ENCODE data around the gene BARX2.
"Not testable (repeated sequence)": the region's sequence is repeated elsewhere in the genome, so short reads cannot be mapped to it uniquely, and the experiment has no call there.

BARX2 gene, protein sequence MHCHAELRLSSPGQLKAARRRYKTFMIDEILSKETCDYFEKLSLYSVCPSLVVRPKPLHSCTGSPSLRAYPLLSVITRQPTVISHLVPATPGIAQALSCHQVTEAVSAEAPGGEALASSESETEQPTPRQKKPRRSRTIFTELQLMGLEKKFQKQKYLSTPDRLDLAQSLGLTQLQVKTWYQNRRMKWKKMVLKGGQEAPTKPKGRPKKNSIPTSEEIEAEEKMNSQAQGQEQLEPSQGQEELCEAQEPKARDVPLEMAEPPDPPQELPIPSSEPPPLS

DNA sequence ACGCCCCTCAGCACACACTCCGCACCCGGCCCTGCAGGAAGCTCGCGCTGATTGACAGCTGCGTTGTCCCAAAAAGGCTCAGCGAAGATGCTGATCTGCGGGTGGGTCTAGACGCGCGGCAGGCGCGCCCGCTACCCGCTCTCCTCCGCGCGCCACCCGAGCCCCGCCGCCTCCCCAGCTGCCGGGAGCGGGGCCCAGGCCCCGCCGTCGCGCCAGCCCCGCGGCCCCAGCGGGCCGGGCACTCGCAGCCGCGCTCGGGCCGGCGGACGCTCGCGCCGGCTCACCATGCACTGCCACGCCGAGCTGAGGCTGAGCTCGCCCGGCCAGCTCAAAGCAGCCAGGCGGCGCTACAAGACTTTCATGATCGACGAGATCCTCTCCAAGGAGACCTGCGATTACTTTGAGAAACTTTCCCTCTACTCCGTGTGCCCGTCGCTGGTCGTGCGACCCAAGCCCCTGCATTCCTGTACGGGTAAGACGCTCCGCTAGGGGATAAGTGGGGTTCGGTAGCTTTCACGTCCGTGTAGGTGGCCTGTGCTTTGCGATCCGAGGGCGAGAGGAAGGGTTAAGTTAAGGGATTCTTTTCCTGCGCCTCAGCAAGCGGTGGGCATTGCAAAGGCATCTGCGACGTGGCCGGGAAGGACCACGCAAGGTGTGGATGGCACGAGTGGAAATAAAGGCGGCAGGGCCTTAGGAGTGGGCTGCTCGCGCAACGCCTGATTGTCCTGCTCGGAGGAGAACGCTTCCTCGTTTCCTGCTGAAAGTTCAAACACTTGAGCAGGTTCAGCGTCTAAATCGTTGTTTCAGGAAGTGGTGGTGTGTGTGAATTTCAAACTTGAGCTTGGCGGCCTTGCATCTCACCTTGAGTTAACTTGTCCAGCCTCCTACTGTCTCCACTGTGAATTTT, at the start of gene BARX2:
Gene BARX2, plus strand, starts transcription at position 98 of the 907 bp plus-strand sequence. Its CDS starts 188 bp downstream, at position 286.
- peak; percentile 66 for DNase-seq (ENCODE audit: low read depth)
- H3K4me3 ChIP-seq (replicated peaks; ENCODE audit: low read depth, low read length) = no peak within 1 kb of the TSS
- TF ChIP-seq, protein P1, sequence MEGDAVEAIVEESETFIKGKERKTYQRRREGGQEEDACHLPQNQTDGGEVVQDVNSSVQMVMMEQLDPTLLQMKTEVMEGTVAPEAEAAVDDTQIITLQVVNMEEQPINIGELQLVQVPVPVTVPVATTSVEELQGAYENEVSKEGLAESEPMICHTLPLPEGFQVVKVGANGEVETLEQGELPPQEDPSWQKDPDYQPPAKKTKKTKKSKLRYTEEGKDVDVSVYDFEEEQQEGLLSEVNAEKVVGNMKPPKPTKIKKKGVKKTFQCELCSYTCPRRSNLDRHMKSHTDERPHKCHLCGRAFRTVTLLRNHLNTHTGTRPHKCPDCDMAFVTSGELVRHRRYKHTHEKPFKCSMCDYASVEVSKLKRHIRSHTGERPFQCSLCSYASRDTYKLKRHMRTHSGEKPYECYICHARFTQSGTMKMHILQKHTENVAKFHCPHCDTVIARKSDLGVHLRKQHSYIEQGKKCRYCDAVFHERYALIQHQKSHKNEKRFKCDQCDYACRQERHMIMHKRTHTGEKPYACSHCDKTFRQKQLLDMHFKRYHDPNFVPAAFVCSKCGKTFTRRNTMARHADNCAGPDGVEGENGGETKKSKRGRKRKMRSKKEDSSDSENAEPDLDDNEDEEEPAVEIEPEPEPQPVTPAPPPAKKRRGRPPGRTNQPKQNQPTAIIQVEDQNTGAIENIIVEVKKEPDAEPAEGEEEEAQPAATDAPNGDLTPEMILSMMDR (IDR thresholded peaks at IDR 0.05; ENCODE audit: low read length, missing control alignments) = peak; percentile 52

DNA sequence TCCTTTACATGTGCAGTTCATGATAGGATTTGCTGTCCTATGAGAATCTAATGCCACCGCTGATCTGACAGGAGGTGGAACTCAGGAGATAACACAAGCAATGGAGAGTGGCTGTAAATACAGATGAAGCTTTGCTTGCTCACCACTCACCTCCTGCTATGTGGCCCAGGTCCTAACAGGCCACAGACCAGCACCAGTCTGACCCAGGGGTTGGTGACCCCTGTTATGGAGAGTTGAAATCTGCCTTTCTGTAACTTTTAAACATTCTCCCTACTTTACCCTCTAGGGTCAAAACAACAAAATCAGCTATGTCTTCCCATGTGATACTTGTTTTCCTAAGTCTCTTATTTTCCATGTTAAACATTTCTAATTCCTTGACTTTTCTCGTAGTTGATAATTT, 48.7 kb upstream of the BARX2 start:
- no peak overlapping the region for H3K4me3 ChIP-seq (replicated peaks; ENCODE audit: low read depth, low read length)
- TF ChIP-seq, protein P1 (IDR thresholded peaks at IDR 0.05; ENCODE audit: low read length, missing control alignments) = no peak

DNA sequence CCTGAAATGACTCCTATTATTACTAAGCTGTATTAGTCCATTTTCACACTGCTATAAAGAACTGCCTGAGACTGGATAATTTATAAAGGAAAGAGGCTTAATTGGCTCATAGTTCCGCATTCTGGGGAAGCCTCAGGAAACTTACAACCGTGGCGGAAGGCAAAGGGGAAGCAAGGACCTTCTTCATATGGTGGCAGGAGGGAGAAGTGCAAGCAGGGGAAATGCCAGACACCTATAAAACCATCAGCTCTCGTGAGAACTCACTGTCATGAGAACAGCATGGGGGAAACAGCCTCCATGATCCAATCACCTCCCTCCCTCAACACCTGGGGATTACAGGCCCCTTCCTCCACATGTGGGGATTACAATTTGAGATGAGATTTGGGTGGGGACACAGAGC, 47.9 kb upstream of the BARX2 start:
- H3K4me3 ChIP-seq (replicated peaks; ENCODE audit: low read depth, low read length); DNase-seq (ENCODE audit: low read depth): not testable (repeated sequence)

More for the DNA sequence above, 48.7 kb upstream of the BARX2 start:
- DNase-seq (ENCODE audit: low read depth) = no peak

DNA sequence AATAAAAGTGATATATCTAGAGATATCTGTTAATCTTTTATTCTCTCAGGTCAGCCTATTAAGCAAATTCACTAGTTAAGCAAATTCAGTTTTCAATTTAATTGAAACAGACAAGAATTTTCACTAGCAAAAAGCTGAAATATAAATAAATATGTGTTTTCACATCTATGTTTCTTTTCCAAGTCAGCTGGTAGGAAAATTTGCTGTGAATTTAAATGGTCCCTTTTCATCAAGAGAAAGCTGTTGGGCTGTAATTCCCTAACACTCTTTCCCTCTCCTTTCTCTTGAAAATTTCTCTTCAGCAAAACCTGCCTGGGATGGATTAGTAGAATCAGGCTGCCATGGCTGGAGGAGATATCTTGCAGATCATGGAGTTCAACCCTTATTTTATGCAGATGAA, 46.9 kb upstream of the BARX2 start:
- TF ChIP-seq, protein P1 (IDR thresholded peaks at IDR 0.05; ENCODE audit: low read length, missing control alignments) = no peak
- no peak overlapping the region for H3K4me3 ChIP-seq (replicated peaks; ENCODE audit: low read depth, low read length)
- DNase-seq (ENCODE audit: low read depth) = no peak

DNA sequence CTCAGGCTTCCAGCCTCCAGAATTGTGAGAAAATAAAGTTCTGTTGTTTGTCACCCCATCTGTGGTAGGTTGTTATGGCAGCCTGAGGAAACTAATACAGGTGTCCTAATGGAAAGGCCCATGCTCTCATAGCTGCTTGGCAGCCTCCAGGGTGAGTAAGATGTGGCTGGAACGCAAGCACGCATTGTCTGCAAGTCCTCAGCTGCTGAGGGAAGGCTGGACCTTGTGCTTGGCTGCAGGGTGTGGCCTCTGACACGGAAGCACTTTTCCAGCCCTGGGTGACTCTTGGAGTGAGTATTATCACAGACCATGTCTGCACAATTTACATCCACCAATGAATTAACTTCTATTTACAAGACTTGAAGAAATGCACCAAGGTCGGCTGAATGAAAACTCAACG, 44.4 kb upstream of the BARX2 start:
- DNase-seq (ENCODE audit: low read depth) = peak; percentile 24
- TF ChIP-seq, protein P1 (IDR thresholded peaks at IDR 0.05; ENCODE audit: low read length, missing control alignments) = no peak
- H3K4me3 ChIP-seq (replicated peaks; ENCODE audit: low read depth, low read length) = no peak overlapping the region

DNA sequence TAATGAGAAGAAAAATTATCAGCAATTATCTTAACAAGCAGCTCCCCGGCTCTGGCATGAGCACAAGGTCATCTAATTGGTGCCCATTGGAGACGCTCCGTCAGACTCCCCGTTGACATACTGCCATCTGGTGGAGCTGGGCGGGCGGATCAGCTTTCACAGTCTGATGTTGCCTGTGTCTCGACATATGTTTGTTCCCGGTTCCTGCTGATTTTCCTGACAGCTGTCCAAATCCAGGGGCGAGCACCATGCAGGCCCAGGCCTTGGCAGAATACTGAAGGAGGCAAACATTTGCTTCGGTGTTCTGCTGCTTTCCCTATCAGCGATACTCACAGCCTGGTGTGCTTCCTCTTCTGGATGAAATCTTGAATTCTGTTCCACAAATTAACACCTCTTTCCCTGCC, 43.8 kb upstream of the BARX2 start:
- TF ChIP-seq, protein P1 (IDR thresholded peaks at IDR 0.05; ENCODE audit: low read length, missing control alignments) = peak; percentile 95
- peak; percentile 78 for DNase-seq (ENCODE audit: low read depth)
- H3K4me3 ChIP-seq (replicated peaks; ENCODE audit: low read depth, low read length) = no peak overlapping the region

DNA sequence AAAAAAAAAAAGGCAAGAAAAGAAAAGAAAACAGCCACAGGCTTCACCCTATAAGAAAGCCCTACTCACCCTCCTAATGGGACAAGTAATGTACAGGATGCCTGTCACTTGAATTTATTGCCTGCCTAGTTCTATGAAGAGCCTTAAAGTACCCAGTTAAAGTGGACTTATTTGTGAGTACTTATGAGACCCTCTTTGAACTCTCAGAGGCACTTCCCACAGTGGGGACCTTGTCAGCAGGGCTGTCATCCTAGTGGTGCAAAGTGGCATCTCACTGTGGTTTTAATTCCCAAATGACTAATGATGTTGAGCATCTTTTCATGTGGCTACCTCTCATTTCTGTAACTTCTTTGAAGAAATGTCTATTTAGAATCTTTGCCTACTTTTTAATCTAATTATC, 41.8 kb upstream of the BARX2 start:
- TF ChIP-seq, protein P1 (IDR thresholded peaks at IDR 0.05; ENCODE audit: low read length, missing control alignments) = peak; percentile 11
- no peak overlapping the region for H3K4me3 ChIP-seq (replicated peaks; ENCODE audit: low read depth, low read length)
- DNase-seq (ENCODE audit: low read depth) = no peak

DNA sequence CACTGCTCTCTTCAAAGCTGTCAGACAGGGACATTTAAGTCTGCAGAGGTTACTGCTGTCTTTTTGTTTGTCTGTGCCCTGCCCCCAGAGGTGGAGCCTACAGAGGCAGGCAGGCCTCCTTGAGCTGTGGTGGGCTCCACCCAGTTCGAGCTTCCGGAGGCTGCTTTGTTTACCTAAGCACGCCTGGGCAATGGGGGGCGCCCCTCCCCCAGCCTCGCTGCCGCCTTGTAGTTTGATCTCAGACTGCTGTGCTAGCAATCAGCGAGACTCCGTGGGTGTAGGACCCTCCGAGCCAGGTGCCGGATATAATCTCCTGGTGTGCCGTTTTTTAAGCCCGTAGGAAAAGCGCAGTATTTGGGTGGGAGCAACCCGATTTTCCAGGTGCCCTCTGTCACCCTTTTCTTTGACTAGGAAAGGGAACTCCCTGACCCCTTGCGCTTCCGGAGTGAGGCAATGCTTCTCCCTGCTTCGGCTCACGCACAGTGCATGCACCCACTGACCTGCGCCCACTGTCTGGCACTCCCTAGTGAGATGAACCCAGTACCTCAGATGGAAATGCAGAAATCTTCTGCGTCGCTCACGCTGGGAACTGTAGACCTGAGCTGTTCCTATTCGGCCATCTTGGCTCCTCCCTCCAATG, 31.2 kb upstream of the BARX2 start:
- not testable (repeated sequence) for DNase-seq (ENCODE audit: low read depth); H3K4me3 ChIP-seq (replicated peaks; ENCODE audit: low read depth, low read length)

All from fibroblast of pulmonary artery (primary cell).